ENCODE data around the gene IGF1R.

Gene IGF1R

GRCh38 chr15:98966091-98966787 lies 317.9 kb downstream of the IGF1R start:
- in situ Hi-C loops (cut with HindIII; ENCODE audit: low sequenced_read_pairs): loop anchor here (25.0 kb wide), 1 partner anchor 96 kb away; no protein-coding TSS in a partner anchor

GRCh38 chr15:98967096-98967495 lies 318.8 kb downstream of the IGF1R start:
- in situ Hi-C loops (cut with HindIII; ENCODE audit: low sequenced_read_pairs): loop anchor here (25.0 kb wide), 1 partner anchor 95 kb away; no protein-coding TSS in a partner anchor

GRCh38 chr15:98967916-98968315 lies 319.6 kb downstream of the IGF1R start:
- in situ Hi-C loops (cut with HindIII; ENCODE audit: low sequenced_read_pairs): loop anchor here (25.0 kb wide), 1 partner anchor 94 kb away; no protein-coding TSS in a partner anchor

GRCh38 chr15:98968576-98968975 lies 320.2 kb downstream of the IGF1R start:
- in situ Hi-C loops (cut with HindIII; ENCODE audit: low sequenced_read_pairs): loop anchor here (25.0 kb wide), 1 partner anchor 94 kb away; no protein-coding TSS in a partner anchor

GRCh38 chr15:98969126-98969735 lies 320.9 kb downstream of the IGF1R start:
- in situ Hi-C loops (cut with HindIII; ENCODE audit: low sequenced_read_pairs): loop anchor here (25.0 kb wide), 1 partner anchor 93 kb away; no protein-coding TSS in a partner anchor

GRCh38 chr15:98970799-98971198 lies 322.5 kb downstream of the IGF1R start:
- in situ Hi-C loops (cut with HindIII; ENCODE audit: low sequenced_read_pairs): loop anchor here (25.0 kb wide), 1 partner anchor 92 kb away; no protein-coding TSS in a partner anchor

- in situ Hi-C loops (cut with HindIII; ENCODE audit: low sequenced_read_pairs): no loop called here
Measured at GRCh38 chr15:98976500-98976899, 328.2 kb downstream of the IGF1R start.

- in situ Hi-C loops (cut with HindIII; ENCODE audit: low sequenced_read_pairs): no loop called here
Measured at GRCh38 chr15:98977441-98977840, 329.1 kb downstream of the IGF1R start.

GRCh38 chr15:98978153-98978552 lies 329.8 kb downstream of the IGF1R start:
- in situ Hi-C loops (cut with HindIII; ENCODE audit: low sequenced_read_pairs): no loop called here

GRCh38 chr15:98980899-98981228 lies 332.5 kb downstream of the IGF1R start:
- in situ Hi-C loops (cut with HindIII; ENCODE audit: low sequenced_read_pairs): no loop called here

GRCh38 chr15:98981851-98982722 lies 333.7 kb downstream of the IGF1R start:
- in situ Hi-C loops (cut with HindIII; ENCODE audit: low sequenced_read_pairs): no loop called here

- in situ Hi-C loops (cut with HindIII; ENCODE audit: low sequenced_read_pairs): no loop called here
Measured at GRCh38 chr15:98983334-98983733, 335.0 kb downstream of the IGF1R start.

GRCh38 chr15:98986281-98986680 lies 337.9 kb downstream of the IGF1R start:
- in situ Hi-C loops (cut with HindIII; ENCODE audit: low sequenced_read_pairs): no loop called here

- in situ Hi-C loops (cut with HindIII; ENCODE audit: low sequenced_read_pairs): no loop called here
Measured at GRCh38 chr15:98994892-98995291, 346.6 kb downstream of the IGF1R start.

GRCh38 chr15:98996169-98996568 lies 347.8 kb downstream of the IGF1R start:
- in situ Hi-C loops (cut with HindIII; ENCODE audit: low sequenced_read_pairs): no loop called here

- in situ Hi-C loops (cut with HindIII; ENCODE audit: low sequenced_read_pairs): no loop called here
Measured at GRCh38 chr15:98996624-98997023, 348.3 kb downstream of the IGF1R start.

- in situ Hi-C loops (cut with HindIII; ENCODE audit: low sequenced_read_pairs): no loop called here
Measured at GRCh38 chr15:98997312-98997711, 349.0 kb downstream of the IGF1R start.

- in situ Hi-C loops (cut with HindIII; ENCODE audit: low sequenced_read_pairs): no loop called here
Measured at GRCh38 chr15:98997755-98998154, 349.4 kb downstream of the IGF1R start.

- in situ Hi-C loops (cut with HindIII; ENCODE audit: low sequenced_read_pairs): no loop called here
Measured at GRCh38 chr15:98998279-98998678, 349.9 kb downstream of the IGF1R start.

GRCh38 chr15:98999233-98999632 lies 350.9 kb downstream of the IGF1R start:
- in situ Hi-C loops (cut with HindIII; ENCODE audit: low sequenced_read_pairs): no loop called here

GRCh38 chr15:99002226-99002625 lies 353.9 kb downstream of the IGF1R start:
- in situ Hi-C loops (cut with HindIII; ENCODE audit: low sequenced_read_pairs): no loop called here
